HCT116 (cell line): ENCODE measurements around the gene ACTN4. TPM values are rescaled to one million over a fixed set of nuclear protein-coding genes. Genes with fewer than 3 reads are reported as not detected.
A peak's percentile ranks its signal among the peaks of the same experiment; 100 is the strongest.

Experiments used
- ATAC-seq: fragments of 200-7000 bp; cut with Tn5 transposase; 2 replicates; pipeline ENCODE4 v1.9.1; 2020; ENCODE audit warnings: mild to moderate bottlenecking, moderate library complexity
- BruUV-seq: library from RNA; stranded (reverse); fragments of 400-500 nt; replicated peaks from 2 replicates; lab custom pipeline; 2021; lab: Mats Ljungman, UMichigan
- CTCF ChIA-PET: fragments of 300-600 bp; sonication (Branson Sonifier 250); formaldehyde crosslinking; loops from one replicate; lab custom pipeline; 2021; ENCODE audit warnings: antibody characterized with exemption; lab: Charles Lee
- POLR2A ChIA-PET: fragments of 300-600, 350-600 bp; sonication (Branson Sonifier 250); formaldehyde crosslinking; loops from one replicate; lab custom pipeline; 2021; ENCODE audit warnings: antibody characterized with exemption; lab: Charles Lee
- RAD21 ChIA-PET, 2 experiments: fragments of 300-600 bp; sonication (Branson Sonifier 250); formaldehyde crosslinking; loops; one replicate each; lab custom pipeline; 2023; ENCODE audit warnings: low total read pairs in 2 of 2; ENCODE audit not compliant: uncharacterized antibody in 2 of 2, unreplicated experiment in 2 of 2, low non-redundant PET in 1 of 2; lab: Charles Lee
- DNase-seq: peaks from one replicate; pipeline ENCODE4 v3.0.0-alpha.2; 2010; ENCODE audit warnings: low read depth, low spot score
- H2AFZ ChIP-seq: fragments of 200-600 bp; shearing (Covaris generic), sonication (generic); 2 replicates; pipeline ENCODE4 v1.6.1; 2017; ENCODE audit warnings: low read depth, mixed run types, mixed read lengths, antibody characterized with exemption, low read length; ENCODE audit not compliant: poor library complexity, severe bottlenecking
- H3K27ac ChIP-seq: 2 replicates; pipeline ENCODE4 v1.5.1; 2012; ENCODE audit warnings: low read depth, low read length
- H3K27me3 ChIP-seq: fragments of 200-600 bp; sonication (generic); 2 replicates; pipeline ENCODE4 v1.6.1; 2016; ENCODE audit warnings: mixed run types, low read length, mixed read lengths; ENCODE audit not compliant: insufficient read depth
- H3K36me3 ChIP-seq, 2 experiments: fragments of 200-500 bp in 1 of 2; fragments of 200-600 bp in 1 of 2; sonication (Bioruptor generic) in 1 of 2; sonication (generic) in 1 of 2; 2 replicates each; pipeline versions ENCODE4 v1.5.1 to v1.6.1; 2014 to 2016; ENCODE audit warnings: low read length in 2 of 2, inconsistent platforms in 1 of 2, mixed read lengths in 1 of 2, mixed run types in 1 of 2; ENCODE audit not compliant: insufficient read depth in 2 of 2, control insufficient read depth in 1 of 2
- H3K4me1 ChIP-seq, 2 experiments: fragments of 200-600 bp in 1 of 2; sonication (generic) in 1 of 2; 2 replicates each; pipeline versions ENCODE4 v1.5.1 to v1.6.1; 2012 to 2017; ENCODE audit warnings: low read length in 2 of 2, inconsistent platforms in 1 of 2, mild to moderate bottlenecking in 1 of 2, mixed read lengths in 1 of 2, mixed run types in 1 of 2, moderate library complexity in 1 of 2; ENCODE audit not compliant: insufficient read depth in 2 of 2, control insufficient read depth in 1 of 2
- H3K4me2 ChIP-seq: fragments of 200-600 bp; sonication (generic); 2 replicates; pipeline ENCODE4 v1.6.1; 2017; ENCODE audit warnings: mixed run types, low read length, mixed read lengths
- H3K4me3 ChIP-seq, 2 experiments: fragments of 200-600 bp in 1 of 2; sonication (generic) in 1 of 2; replicated peaks in 1 of 2; 2 replicates each; pipeline ENCODE4 v1.5.1; 2011 to 2016; ENCODE audit warnings: low read length in 2 of 2, control low read depth in 1 of 2, low read depth in 1 of 2, mild to moderate bottlenecking in 1 of 2, mixed read lengths in 1 of 2, mixed run types in 1 of 2
- H3K79me2 ChIP-seq: fragments of 200-600 bp; sonication (generic); 2 replicates; pipeline ENCODE4 v1.6.1; 2017; ENCODE audit warnings: mild to moderate bottlenecking, mixed run types, low read length, moderate library complexity, mixed read lengths; ENCODE audit not compliant: insufficient read depth
- H3K9ac ChIP-seq: fragments of 200-600 bp; sonication (generic); 2 replicates; pipeline ENCODE4 v1.6.1; 2016; ENCODE audit warnings: low read length, mixed read lengths
- H3K9me2 ChIP-seq: fragments of 200-600 bp; sonication (generic), shearing (Covaris generic); 2 replicates; pipeline ENCODE4 v1.6.1; 2017; ENCODE audit warnings: mixed run types, mild to moderate bottlenecking, moderate library complexity; ENCODE audit not compliant: insufficient read depth
- H3K9me3 ChIP-seq, 2 experiments: fragments of 200-500 bp in 1 of 2; fragments of 200-600 bp in 1 of 2; sonication (Bioruptor generic) in 1 of 2; sonication (generic) in 1 of 2; 2 replicates each; pipeline ENCODE4 v1.6.1; 2014 to 2017; ENCODE audit warnings: low read length in 2 of 2, mixed read lengths in 2 of 2, inconsistent platforms in 1 of 2, low read depth in 1 of 2, mild to moderate bottlenecking in 1 of 2, mixed run types in 1 of 2, moderate library complexity in 1 of 2; ENCODE audit not compliant: control insufficient read depth in 1 of 2, insufficient read depth in 1 of 2
- H4K20me1 ChIP-seq: fragments of 200-600 bp; sonication (generic), shearing (Covaris generic); 2 replicates; pipeline ENCODE4 v1.6.1; 2017; ENCODE audit warnings: mixed run types, mild to moderate bottlenecking, moderate library complexity; ENCODE audit not compliant: insufficient read depth
- ATF3 ChIP-seq: IDR thresholded peaks from 2 replicates; pipeline ENCODE4 v1.6.1; 2012
- CBX3 ChIP-seq: IDR thresholded peaks from 2 replicates; pipeline ENCODE4 v1.6.1; 2012; ENCODE audit warnings: low read depth
- CTCF ChIP-seq, 3 experiments: fragments of 200-600 bp in 1 of 3; sonication (generic) in 1 of 3; IDR thresholded peaks in 2 of 3; conservative IDR thresholded peaks in 1 of 3; 2 replicates each; pipeline ENCODE4 v1.5.1; 2012 to 2017; ENCODE audit warnings: low read depth in 2 of 3, low read length in 2 of 3, antibody characterized with exemption in 1 of 3, borderline replicate concordance in 1 of 3, control low read depth in 1 of 3, mild to moderate bottlenecking in 1 of 3, mixed read lengths in 1 of 3, mixed run types in 1 of 3, moderate library complexity in 1 of 3; ENCODE audit not compliant: insufficient read depth in 1 of 3
- ELF1 ChIP-seq: IDR thresholded peaks from 2 replicates; pipeline ENCODE4 v1.6.1; 2012; ENCODE audit warnings: low read depth, borderline replicate concordance
- POLR2AphosphoS5 ChIP-seq: IDR thresholded peaks from 2 replicates; pipeline ENCODE4 v1.6.1; 2011; ENCODE audit warnings: mild to moderate bottlenecking, low read depth, low read length, moderate library complexity
- SP1 ChIP-seq: IDR thresholded peaks from 2 replicates; pipeline ENCODE4 v1.6.1; 2012; ENCODE audit warnings: low read depth
- TCF7L2 ChIP-seq: IDR thresholded peaks from 2 replicates; pipeline ENCODE4 v1.7.0; 2011; ENCODE audit warnings: borderline replicate concordance, inconsistent platforms; ENCODE audit not compliant: insufficient read depth, insufficient read length; ENCODE audit errors: extremely low read depth
- ZFX ChIP-seq: fragments of 450-650 bp; IDR thresholded peaks from 2 replicates; pipeline ENCODE4 v1.6.1; 2017
- intact Hi-C: fragments of 100-400 bp; cut with micrococcal nuclease; formaldehyde crosslinking; loops from 2 replicates; pipeline ENCODE4 v1.10.0; 2022
- total RNA-seq: library from RNA; stranded (reverse); gene quantifications from one replicate; pipeline ENCODE4 v1.2.1, GENCODE V29; 2021; ENCODE audit not compliant: unreplicated experiment

ACTN4 gene
- total RNA-seq, 1 experiment from 2014 or later = 651 TPM

GRCh38 chr19:38657633-38658222 is 10.3 kb downstream of the ACTN4 start:
- peak; percentile 14 for ATAC-seq
- H3K9me3 ChIP-seq = no peaks in the 10 kb centered on the region

More at GRCh38 chr19:38657633-38658222, 10.3 kb downstream of the ACTN4 start:
- peak overlapping the region; percentile 15 to 37 for H3K4me3 ChIP-seq
- no peaks in the 10 kb centered on the region for H3K27me3 ChIP-seq
- RAD21 ChIA-PET = no interaction called here
- peak overlapping the region; percentile 75 for H3K4me2 ChIP-seq
- CTCF ChIA-PET = interaction anchor here (1.6 kb wide), 1 partner anchor 21 kb away, joined by 4 read pairs; no protein-coding TSS in a partner anchor
- DNase-seq = peak; percentile 71
- H3K9me2 ChIP-seq = no peaks in the 10 kb centered on the region
- peak overlapping the region; percentile 72 for H3K27ac ChIP-seq
- peaks cover 100% of the 10 kb centered on the region for H3K79me2 ChIP-seq
- H3K36me3 ChIP-seq = peaks cover 2 to 14% of the 10 kb centered on the region in 2 experiments; a peak in 1 of 4 replicates
- peak overlapping the region; percentile 71 for H3K9ac ChIP-seq
- no peak overlapping the region for H2AFZ ChIP-seq
- TF ChIP-seq ELF1 (no peak), CTCF (IDR thresholded peaks at IDR 0.05 in 2 of 3, conservative IDR thresholded peaks at IDR 0.05 in 1 of 3; ENCODE audit: borderline replicate concordance in 1 of 3, insufficient read depth in 1 of 3, low read depth in 2 of 3, low read length in 2 of 3) (no peak), POLR2AphosphoS5 (no peak), SP1 (no peak), ZFX (peak; percentile 30; the same call in 1 of the 2 replicates), CBX3 (no peak), TCF7L2 (no peak), ATF3 (no peak)
- intact Hi-C loops = loop anchor here (2.0 kb wide), 1 partner anchor 25 kb away; no protein-coding TSS in a partner anchor
- no TSS peak for BruUV-seq
- H4K20me1 ChIP-seq = peaks cover 9% of the 10 kb centered on the region; the same call in 1 of the 2 replicates
- POLR2A ChIA-PET = interaction anchor here (1.2 to 2.6 kb wide), 4 partner anchors 10 to 39 kb away, joined by 3 to 7 read pairs (median 4); partner anchors contain the start of genes ACTN4 and EIF3K
- peaks cover 96 to 97% of the 10 kb centered on the region in 2 experiments for H3K4me1 ChIP-seq
